ENCODE results near the gene GPR85.
A peak's percentile ranks its signal among the peaks of the same experiment; 100 is the strongest.

- TF ChIP-seq CTCF (IDR thresholded peaks at IDR 0.05) (no peak), POLR2A (IDR thresholded peaks at IDR 0.05) (peak in 1 of 4 donors; percentile 60), POLR2AphosphoS5 (IDR thresholded peaks at IDR 0.05) (peak; percentile 92 to 96 (median 93)), EP300 (IDR thresholded peaks at IDR 0.05) (no peak)
These were observed 31.7 kb upstream of the GPR85 start, which contains the start of gene SMIM30 for GRCh38 chr7:113118074-113118959.

All from stomach (tissue), 4 donors.